Measurements from ENCODE around the gene HSD3B1.

DNA sequence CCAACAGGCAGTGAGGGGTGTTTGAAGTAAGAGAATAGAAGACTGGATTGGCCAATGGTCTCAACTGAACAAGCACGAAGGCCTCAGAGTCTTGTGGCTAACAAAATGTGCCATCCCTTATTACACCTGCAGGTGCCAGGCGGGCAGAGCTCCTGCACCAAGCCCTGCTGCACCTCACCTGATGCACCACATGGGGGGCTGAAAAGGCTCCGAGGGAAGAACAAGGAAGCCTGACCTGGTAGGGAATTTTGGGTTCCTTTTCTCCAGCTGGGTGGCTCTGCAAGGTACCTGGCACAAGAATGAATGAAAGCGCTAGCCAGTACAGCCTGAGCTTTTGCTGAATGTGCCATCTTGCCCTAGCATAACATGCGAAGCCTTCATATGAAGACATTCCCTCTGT lies 9.7 kb downstream of the HSD3B1 start:
- TF ChIP-seq, protein P1, sequence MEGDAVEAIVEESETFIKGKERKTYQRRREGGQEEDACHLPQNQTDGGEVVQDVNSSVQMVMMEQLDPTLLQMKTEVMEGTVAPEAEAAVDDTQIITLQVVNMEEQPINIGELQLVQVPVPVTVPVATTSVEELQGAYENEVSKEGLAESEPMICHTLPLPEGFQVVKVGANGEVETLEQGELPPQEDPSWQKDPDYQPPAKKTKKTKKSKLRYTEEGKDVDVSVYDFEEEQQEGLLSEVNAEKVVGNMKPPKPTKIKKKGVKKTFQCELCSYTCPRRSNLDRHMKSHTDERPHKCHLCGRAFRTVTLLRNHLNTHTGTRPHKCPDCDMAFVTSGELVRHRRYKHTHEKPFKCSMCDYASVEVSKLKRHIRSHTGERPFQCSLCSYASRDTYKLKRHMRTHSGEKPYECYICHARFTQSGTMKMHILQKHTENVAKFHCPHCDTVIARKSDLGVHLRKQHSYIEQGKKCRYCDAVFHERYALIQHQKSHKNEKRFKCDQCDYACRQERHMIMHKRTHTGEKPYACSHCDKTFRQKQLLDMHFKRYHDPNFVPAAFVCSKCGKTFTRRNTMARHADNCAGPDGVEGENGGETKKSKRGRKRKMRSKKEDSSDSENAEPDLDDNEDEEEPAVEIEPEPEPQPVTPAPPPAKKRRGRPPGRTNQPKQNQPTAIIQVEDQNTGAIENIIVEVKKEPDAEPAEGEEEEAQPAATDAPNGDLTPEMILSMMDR (IDR thresholded peaks at IDR 0.05), result no peak
- TF ChIP-seq ZFX (IDR thresholded peaks at IDR 0.05; ENCODE audit: borderline replicate concordance), result no peak
